Measurements from ENCODE around the gene FBXO21. TPM values are rescaled to one million over a fixed set of nuclear protein-coding genes. Genes with fewer than 3 reads are reported as not detected.

FBXO21 gene
- total RNA-seq, 1 donor from 2014 or later = 69.3 TPM

DNA sequence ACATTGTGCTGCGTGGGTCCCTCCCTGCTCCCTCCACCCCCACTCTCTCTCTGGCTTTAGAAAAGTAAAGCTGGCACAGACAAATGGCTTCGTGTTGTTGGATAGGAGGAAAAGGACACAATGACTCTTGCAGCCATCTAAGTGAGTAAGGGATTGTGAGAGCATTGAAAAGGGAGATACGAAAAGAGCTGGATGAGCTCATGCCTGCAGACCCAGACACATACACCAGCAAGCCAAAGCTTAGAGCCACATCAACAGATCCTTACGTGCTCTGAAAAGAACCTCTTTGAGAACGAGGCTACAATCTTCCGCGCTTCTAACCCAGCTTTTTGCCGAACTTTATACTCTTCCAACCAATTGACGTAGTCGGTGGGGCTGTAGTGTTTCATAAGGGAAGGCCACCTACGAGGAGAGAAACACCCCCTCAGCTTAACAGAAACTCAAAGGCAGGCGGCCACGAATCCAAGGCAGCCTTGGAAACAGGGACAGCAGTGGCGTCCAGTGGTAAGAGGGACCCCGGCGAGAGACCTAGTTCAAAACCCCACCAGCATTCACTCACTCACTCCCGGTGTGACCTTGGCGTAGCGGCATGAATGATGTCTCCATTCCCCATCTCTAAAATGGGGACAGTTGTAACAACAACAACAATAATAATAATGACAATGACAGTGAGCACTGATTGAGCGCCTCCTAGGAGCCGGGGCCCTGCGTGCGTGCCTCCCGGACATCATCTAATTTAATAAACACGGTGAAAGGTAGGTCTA lies 1.1 kb downstream of the FBXO21 start:
- H3F3A ChIP-seq (ENCODE audit: low read depth) = peaks cover 8% of the 10 kb centered on the region
- H3K4me2 ChIP-seq = peak overlapping the region; percentile 94
- H4K20me1 ChIP-seq (ENCODE audit: low read depth) = peaks cover 30% of the 10 kb centered on the region
- peak overlapping the region; percentile 79 for H3K4me3 ChIP-seq
- no peaks in the 10 kb centered on the region for H3K9me3 Mint-ChIP-seq
- no peak overlapping the region for H3K27ac ChIP-seq
- peaks cover 28% of the 10 kb centered on the region for H3K36me3 Mint-ChIP-seq
- TF ChIP-seq EZH2 (IDR thresholded peaks at IDR 0.05) = no peak
- no peak for TF ChIP-seq EZH2phosphoT487 (IDR thresholded peaks at IDR 0.05)
- TF ChIP-seq, protein P1, sequence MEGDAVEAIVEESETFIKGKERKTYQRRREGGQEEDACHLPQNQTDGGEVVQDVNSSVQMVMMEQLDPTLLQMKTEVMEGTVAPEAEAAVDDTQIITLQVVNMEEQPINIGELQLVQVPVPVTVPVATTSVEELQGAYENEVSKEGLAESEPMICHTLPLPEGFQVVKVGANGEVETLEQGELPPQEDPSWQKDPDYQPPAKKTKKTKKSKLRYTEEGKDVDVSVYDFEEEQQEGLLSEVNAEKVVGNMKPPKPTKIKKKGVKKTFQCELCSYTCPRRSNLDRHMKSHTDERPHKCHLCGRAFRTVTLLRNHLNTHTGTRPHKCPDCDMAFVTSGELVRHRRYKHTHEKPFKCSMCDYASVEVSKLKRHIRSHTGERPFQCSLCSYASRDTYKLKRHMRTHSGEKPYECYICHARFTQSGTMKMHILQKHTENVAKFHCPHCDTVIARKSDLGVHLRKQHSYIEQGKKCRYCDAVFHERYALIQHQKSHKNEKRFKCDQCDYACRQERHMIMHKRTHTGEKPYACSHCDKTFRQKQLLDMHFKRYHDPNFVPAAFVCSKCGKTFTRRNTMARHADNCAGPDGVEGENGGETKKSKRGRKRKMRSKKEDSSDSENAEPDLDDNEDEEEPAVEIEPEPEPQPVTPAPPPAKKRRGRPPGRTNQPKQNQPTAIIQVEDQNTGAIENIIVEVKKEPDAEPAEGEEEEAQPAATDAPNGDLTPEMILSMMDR (IDR thresholded peaks at IDR 0.05) = no peak
- H3K4me1 ChIP-seq = peaks cover 8% of the 10 kb centered on the region
- H3K27me3 ChIP-seq = peaks cover 7% of the 10 kb centered on the region
- no peak overlapping the region for H2AFZ ChIP-seq (replicated peaks)
- DNase-seq (ENCODE audit: low spot score) = peak; percentile 48
- no peaks in the 10 kb centered on the region for H3K9me3 ChIP-seq (ENCODE audit: low read depth)
- peak overlapping the region; percentile 95 for H3K4me3 Mint-ChIP-seq
- peaks cover 6% of the 10 kb centered on the region for H3K27me3 Mint-ChIP-seq (ENCODE audit: insufficient read depth, low read depth)
- peak overlapping the region; percentile 18 for H3K27ac Mint-ChIP-seq
- H3K4me1 Mint-ChIP-seq = peaks cover 16% of the 10 kb centered on the region
- peaks cover 6% of the 10 kb centered on the region for H3K36me3 ChIP-seq
- H3K79me2 ChIP-seq (ENCODE audit: low read depth) = peaks cover 53% of the 10 kb centered on the region
- H3K9ac ChIP-seq = peak overlapping the region; percentile 77

DNA sequence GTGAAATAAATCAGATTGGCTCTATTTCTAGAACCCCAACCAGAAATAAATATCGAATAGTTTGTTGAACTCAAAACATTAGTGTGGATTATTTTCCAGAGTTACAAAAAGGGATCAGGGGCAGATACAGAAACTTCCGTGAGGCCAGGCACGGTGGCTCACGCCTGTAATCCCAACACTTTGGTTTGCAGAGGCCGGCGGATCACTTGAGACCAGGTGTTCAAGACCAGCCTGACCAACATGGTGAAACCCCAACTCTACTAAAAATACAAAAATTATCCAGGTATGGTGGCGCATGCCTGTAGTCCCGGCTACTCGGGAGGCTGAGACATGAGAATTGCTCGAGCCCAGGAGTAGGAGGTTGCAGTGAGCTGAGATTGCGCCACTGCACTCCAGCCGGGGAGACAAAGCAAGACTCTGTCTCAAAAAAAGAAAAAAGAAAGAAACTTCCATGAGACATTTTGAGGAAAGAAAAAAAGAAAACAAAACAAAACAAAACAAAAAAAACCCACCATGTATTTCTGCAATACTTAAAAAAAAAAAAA lies 2.1 kb downstream of the FBXO21 start:
- H3K9ac ChIP-seq = no peak overlapping the region
- H3K27me3 ChIP-seq = peaks cover 7% of the 10 kb centered on the region
- peaks cover 30% of the 10 kb centered on the region for H4K20me1 ChIP-seq (ENCODE audit: low read depth)
- H3K79me2 ChIP-seq (ENCODE audit: low read depth) = peaks cover 56% of the 10 kb centered on the region
- peak overlapping the region; percentile 94 for H3K4me2 ChIP-seq
- Mint-ChIP-seq H3K27me3 (ENCODE audit: insufficient read depth, low read depth) (peaks cover 6% of the 10 kb centered on the region), H3K36me3 (peaks cover 34% of the 10 kb centered on the region), H3K4me3 (peak overlapping the region; percentile 95), H3K27ac (no peak overlapping the region), H3K4me1 (peaks cover 16% of the 10 kb centered on the region), H3K9me3 (peaks cover 3% of the 10 kb centered on the region)
- TF ChIP-seq EZH2phosphoT487 (IDR thresholded peaks at IDR 0.05) (no peak), EZH2 (IDR thresholded peaks at IDR 0.05) (no peak)
- TF ChIP-seq, protein P1 (IDR thresholded peaks at IDR 0.05) = no peak
- H3K9me3 ChIP-seq (ENCODE audit: low read depth) = no peaks in the 10 kb centered on the region
- peaks cover 8% of the 10 kb centered on the region for H3K4me1 ChIP-seq
- DNase-seq (ENCODE audit: low spot score) = no peak
- H3K4me3 ChIP-seq = peak overlapping the region; percentile 79
- H3F3A ChIP-seq (ENCODE audit: low read depth) = peaks cover 8% of the 10 kb centered on the region
- H2AFZ ChIP-seq (replicated peaks) = no peak overlapping the region
- H3K27ac ChIP-seq = no peak overlapping the region
- peaks cover 6% of the 10 kb centered on the region for H3K36me3 ChIP-seq

DNA sequence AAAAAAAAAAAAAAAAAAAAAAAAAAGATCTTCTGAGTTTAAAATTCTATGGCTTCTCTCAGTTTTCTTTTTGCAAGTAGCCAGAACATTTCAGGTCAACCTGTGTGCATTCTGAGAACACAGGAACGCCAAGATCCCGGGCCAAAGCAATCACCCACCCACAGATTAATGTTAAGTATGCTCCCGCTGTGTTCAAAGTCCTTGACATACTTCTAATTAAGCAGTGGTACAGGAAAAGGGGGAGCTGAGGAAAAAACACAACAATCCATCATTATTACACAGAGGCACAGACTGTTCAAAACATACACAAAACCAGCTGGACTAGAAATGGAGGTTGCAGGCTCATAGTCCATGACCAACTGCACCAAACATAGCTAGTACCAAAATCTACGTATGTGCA lies 2.8 kb downstream of the FBXO21 start:
- H4K20me1 ChIP-seq (ENCODE audit: low read depth) = peaks cover 30% of the 10 kb centered on the region
- peaks cover 7% of the 10 kb centered on the region for H3K27me3 ChIP-seq
- peaks cover 3% of the 10 kb centered on the region for H3K9me3 Mint-ChIP-seq
- H3K36me3 ChIP-seq = peaks cover 6% of the 10 kb centered on the region
- H3K27me3 Mint-ChIP-seq (ENCODE audit: insufficient read depth, low read depth) = peaks cover 6% of the 10 kb centered on the region
- no peak overlapping the region for H3K27ac Mint-ChIP-seq
- no peak for DNase-seq (ENCODE audit: low spot score)
- H3K27ac ChIP-seq = no peak overlapping the region
- H3K36me3 Mint-ChIP-seq = peaks cover 36% of the 10 kb centered on the region
- no peak for TF ChIP-seq EZH2phosphoT487 (IDR thresholded peaks at IDR 0.05)
- TF ChIP-seq, protein P1 (IDR thresholded peaks at IDR 0.05) = no peak
- TF ChIP-seq EZH2 (IDR thresholded peaks at IDR 0.05) = no peak
- peaks cover 16% of the 10 kb centered on the region for H3K4me1 Mint-ChIP-seq
- peaks cover 60% of the 10 kb centered on the region for H3K79me2 ChIP-seq (ENCODE audit: low read depth)
- no peak overlapping the region for H3K4me3 Mint-ChIP-seq
- no peak overlapping the region for H3K4me3 ChIP-seq
- H2AFZ ChIP-seq (replicated peaks) = no peak overlapping the region
- H3K4me1 ChIP-seq = peaks cover 8% of the 10 kb centered on the region
- H3K9ac ChIP-seq = no peak overlapping the region
- H3K9me3 ChIP-seq (ENCODE audit: low read depth) = no peaks in the 10 kb centered on the region
- no peak overlapping the region for H3K4me2 ChIP-seq
- H3F3A ChIP-seq (ENCODE audit: low read depth) = peaks cover 8% of the 10 kb centered on the region

All from neural progenitor cell (in vitro differentiated cells).